Stimulated activated naive CD8-positive, alpha-beta T cell treated with anti-CD3 and anti-CD28 coated beads, Interleukin-15, amount 100 ng/mL, for 72 hours (primary cell): ENCODE results near the gene FSTL4.
A peak's percentile ranks its signal among the peaks of the same experiment; 100 is the strongest.
"Not testable (repeated sequence)": the region's sequence is repeated elsewhere in the genome, so short reads cannot be mapped to it uniquely, and the experiment has no call there.

Experiments
- ATAC-seq: fragments of 150-1000 bp; cut with Tn5 transposase; 2 replicates; pipeline ENCODE4 v1.10.0; 2021; ENCODE audit warnings: mild to moderate bottlenecking, moderate library complexity
- DNase-seq, 2 donors: peaks; one replicate each; pipeline ENCODE4 v3.0.0; 2021 to 2022
- H3K27ac Mint-ChIP-seq, 2 donors: one replicate each; pipeline ENCODE4 v1.8.0; 2022; ENCODE audit warnings: mild to moderate bottlenecking in 2 of 2, mixed read lengths in 2 of 2, moderate library complexity in 2 of 2
- H3K27me3 Mint-ChIP-seq: one replicate; pipeline ENCODE4 v1.8.0; 2022; ENCODE audit warnings: mixed read lengths
- H3K4me1 Mint-ChIP-seq: one replicate; pipeline ENCODE4 v1.8.0; 2022; ENCODE audit warnings: mild to moderate bottlenecking, mixed read lengths
- H3K4me3 Mint-ChIP-seq, 2 donors: one replicate each; pipeline ENCODE4 v1.8.0; 2022; ENCODE audit warnings: mild to moderate bottlenecking in 2 of 2, mixed read lengths in 2 of 2, moderate library complexity in 1 of 2
- H3K9me3 Mint-ChIP-seq, 2 donors: one replicate each; pipeline ENCODE4 v1.8.0; 2022; ENCODE audit warnings: mixed read lengths in 2 of 2

FSTL4 gene

DNA sequence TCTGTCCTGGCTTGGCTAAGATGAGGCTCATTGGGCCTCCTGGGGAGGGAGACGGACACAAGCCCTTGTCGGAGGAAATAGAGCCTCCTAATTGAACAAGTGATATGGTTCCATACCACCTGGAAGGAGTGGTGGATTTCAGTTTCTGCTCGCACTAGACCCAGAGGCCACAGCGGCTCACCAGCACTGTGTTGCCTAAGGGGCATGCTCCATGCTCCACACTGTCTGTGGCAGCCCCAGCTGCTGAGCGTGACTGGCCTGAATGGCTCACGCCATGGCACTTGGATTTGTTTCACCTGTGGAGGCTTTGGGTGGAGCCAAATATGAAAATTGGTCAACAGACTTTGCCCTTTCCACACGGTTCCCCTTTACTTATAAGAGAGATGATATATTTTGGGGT is 379.4 kb downstream of the FSTL4 start:
- Mint-ChIP-seq H3K4me3 (no peak overlapping the region), H3K27me3 (no peaks in the 10 kb centered on the region), H3K9me3 (no peaks in the 10 kb centered on the region), H3K27ac (no peak overlapping the region), H3K4me1 (no peaks in the 10 kb centered on the region)
- ATAC-seq (no peak), DNase-seq (no peak)

DNA sequence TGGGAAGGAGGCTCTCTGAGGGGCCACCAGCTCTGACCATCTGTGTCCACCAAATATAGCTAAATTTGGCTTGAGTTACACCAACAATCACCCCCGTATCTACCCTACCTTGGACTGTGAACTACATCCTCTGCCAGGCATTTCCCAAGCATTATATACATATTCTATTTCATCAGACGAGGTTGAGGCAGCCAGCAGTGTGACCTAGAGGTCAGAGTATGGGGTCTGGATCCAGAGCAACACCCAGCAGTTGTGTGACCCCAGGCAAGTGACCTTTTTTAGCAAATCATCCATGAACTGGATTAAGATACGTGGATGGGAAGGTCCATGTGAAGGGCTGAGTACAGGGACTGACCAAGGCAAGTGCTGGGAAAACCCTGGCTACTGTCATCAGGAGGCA is 379.9 kb downstream of the FSTL4 start:
- no peaks in the 10 kb centered on the region for H3K9me3 Mint-ChIP-seq
- H3K27me3 Mint-ChIP-seq, result no peaks in the 10 kb centered on the region
- no peak overlapping the region for H3K27ac Mint-ChIP-seq
- H3K4me1 Mint-ChIP-seq, result no peaks in the 10 kb centered on the region
- ATAC-seq, result no peak
- DNase-seq, result no peak
- no peak overlapping the region for H3K4me3 Mint-ChIP-seq

DNA sequence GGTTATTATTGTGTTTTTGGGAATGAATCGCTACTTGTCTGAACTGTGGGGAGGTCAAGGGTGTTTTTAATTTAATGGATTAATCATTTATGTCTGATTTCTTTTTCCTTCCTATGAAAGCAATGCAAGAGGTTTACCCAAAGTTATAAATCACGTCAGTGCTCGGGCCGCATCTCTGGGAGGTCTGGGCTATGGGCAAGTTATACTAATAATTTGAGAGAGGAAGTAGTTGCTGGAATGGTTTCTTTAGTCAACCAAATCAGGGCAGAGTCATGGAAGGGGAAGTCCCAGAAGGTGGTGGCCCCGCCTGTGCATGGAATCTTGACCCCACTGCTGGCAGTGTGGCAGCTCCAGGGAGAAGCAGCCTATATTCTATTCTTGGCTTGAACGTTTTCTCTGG is 380.3 kb downstream of the FSTL4 start:
- ATAC-seq (no peak), DNase-seq (no peak)
- Mint-ChIP-seq H3K4me3 (no peak overlapping the region), H3K4me1 (no peaks in the 10 kb centered on the region), H3K27me3 (no peaks in the 10 kb centered on the region), H3K27ac (no peak overlapping the region), H3K9me3 (no peaks in the 10 kb centered on the region)

DNA sequence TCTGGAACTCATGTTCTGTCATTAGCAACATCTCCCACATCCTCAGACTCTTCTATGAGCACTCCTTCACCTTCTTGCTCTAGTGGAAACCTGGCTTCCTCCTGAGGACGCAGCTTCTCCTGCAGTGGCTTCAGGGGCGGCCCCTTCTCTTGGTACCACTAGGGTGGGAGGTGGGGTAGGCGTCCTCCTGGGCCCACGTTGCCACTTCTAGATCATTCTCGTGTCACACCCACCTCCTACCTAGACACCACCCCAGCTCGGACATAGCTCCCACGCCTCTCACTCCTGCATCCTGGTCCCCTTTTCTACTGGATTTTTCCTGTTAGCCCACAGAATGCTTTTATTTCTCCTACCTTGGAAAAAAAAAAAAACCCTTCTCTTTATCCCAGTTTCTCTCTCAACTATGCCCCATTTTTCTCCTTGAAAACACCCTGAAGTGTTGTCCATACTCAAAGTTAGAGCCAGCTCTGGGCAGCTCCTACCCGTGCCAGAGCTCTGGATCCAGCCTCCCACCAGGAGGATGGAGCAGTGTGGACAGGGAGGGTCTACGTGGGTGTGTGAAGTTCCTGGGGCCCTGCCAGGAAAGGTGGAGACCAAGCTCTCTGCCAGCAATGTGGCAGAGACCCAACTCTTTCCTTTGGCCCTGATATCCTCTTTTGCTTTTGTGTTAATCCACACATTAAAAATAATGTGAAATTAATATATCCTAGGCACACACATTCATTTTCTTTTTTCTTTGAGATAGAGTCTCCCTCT is 381.3 kb downstream of the FSTL4 start:
- H3K4me1 Mint-ChIP-seq, result no peaks in the 10 kb centered on the region
- no peak overlapping the region for H3K4me3 Mint-ChIP-seq
- ATAC-seq (no peak), DNase-seq (no peak)
- H3K27me3 Mint-ChIP-seq, result no peaks in the 10 kb centered on the region
- H3K27ac Mint-ChIP-seq, result no peak overlapping the region
- no peaks in the 10 kb centered on the region for H3K9me3 Mint-ChIP-seq

DNA sequence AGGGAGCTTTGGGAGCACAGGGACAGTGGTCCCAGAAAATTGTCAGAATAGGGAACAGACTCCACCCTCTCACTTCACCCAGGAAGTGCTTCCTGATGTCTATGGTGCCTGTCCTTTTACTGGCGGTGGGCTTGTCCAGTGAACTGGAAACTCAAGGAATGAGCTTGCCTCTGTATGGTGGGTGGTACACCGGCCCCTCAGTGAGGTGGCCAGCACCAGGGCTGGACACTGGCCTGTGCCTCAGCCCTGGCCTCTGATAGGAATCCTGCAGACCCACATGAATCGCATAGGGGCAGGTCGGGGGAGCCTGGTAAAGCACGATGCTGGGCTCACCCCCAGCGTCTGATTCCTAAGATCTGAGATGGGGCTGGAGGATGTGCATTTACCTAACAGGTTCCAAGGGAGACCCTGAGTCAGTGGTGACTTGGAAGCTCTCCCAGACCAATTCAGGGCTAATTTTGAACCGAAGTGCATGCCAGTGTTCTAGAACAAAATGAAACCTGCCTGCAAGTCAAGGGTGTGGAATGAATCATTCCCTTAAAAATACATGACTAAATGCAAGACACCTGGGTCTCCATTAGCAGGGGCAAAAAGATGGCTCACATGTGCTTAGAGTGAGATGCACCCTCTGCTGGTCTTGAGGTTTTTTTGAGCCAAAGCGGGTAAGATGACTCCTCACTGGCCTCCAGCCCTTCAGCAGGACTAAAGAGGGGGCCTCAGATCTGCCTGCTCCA is 382.2 kb downstream of the FSTL4 start:
- no peak overlapping the region for H3K27ac Mint-ChIP-seq
- H3K27me3 Mint-ChIP-seq, result no peaks in the 10 kb centered on the region
- ATAC-seq, result no peak
- H3K4me1 Mint-ChIP-seq, result no peaks in the 10 kb centered on the region
- H3K9me3 Mint-ChIP-seq, result no peaks in the 10 kb centered on the region
- DNase-seq, result no peak
- no peak overlapping the region for H3K4me3 Mint-ChIP-seq

DNA sequence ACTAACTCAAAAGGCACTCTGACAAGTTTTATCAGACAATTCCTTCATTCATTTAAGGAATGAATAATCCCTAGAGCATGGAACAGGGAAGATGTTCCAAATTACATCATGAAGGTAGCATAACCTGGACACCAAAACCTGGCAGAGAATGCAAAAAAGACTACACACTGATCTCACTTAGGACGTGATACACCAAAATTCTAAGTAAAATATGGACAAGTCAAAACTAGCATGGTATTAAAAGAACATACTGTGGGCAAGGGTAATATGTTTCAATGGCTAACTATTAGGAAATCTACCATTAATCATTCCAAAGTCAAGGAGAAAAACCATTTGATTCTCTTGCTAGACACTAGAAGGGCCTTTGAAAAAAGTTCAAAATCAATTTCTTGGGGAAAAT is 384.0 kb downstream of the FSTL4 start:
- Mint-ChIP-seq H3K27ac (no peak overlapping the region), H3K9me3 (no peaks in the 10 kb centered on the region), H3K4me3 (no peak overlapping the region), H3K27me3 (no peaks in the 10 kb centered on the region), H3K4me1 (no peaks in the 10 kb centered on the region)
- DNase-seq (no peak), ATAC-seq (no peak)

DNA sequence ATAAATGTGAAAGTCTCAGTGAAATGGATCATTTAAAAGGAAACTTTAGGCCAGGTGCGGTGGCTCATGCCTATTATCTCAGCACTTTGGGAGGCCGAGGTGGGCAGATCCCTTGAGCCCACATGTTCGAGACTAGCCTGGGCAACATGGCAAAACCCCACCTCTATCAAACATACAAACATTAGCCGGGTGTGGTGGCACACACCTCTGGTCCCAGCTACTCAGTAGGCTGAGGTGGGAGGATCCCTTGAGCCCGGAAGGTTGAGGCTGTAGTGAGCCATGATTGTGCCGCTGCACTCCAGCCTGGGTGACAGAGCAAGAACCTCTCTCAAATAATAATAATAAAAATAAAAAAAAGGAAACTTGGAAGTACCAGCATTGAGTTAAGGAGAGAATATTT is 384.4 kb downstream of the FSTL4 start:
- H3K9me3 Mint-ChIP-seq, result no peaks in the 10 kb centered on the region
- no peak overlapping the region for H3K27ac Mint-ChIP-seq
- no peaks in the 10 kb centered on the region for H3K27me3 Mint-ChIP-seq
- DNase-seq (no peak), ATAC-seq (no peak)
- no peak overlapping the region for H3K4me3 Mint-ChIP-seq
- no peaks in the 10 kb centered on the region for H3K4me1 Mint-ChIP-seq

DNA sequence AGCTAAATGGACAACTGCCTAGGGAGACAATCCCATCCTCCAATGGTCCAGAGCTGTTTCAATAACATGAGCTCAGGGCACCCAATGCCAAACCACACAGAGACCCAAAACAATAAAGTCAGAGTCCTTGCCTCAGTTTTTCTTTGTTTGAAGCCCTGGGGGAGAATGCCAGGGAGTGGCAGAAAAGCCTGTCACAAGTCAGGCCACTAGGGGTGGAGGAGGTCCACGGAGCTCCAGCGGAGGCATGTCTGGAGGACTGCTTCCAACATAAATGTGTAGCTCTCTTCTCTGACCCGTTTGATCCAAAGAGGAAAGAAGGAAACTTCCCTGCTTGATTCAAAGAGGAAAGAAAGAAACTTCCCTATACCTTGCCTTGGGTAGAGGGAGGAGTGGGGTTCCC is 385.3 kb downstream of the FSTL4 start:
- no peak overlapping the region for H3K27ac Mint-ChIP-seq
- DNase-seq (no peak), ATAC-seq (no peak)
- no peak overlapping the region for H3K4me3 Mint-ChIP-seq
- no peaks in the 10 kb centered on the region for H3K27me3 Mint-ChIP-seq
- H3K4me1 Mint-ChIP-seq, result no peaks in the 10 kb centered on the region
- H3K9me3 Mint-ChIP-seq, result no peaks in the 10 kb centered on the region

DNA sequence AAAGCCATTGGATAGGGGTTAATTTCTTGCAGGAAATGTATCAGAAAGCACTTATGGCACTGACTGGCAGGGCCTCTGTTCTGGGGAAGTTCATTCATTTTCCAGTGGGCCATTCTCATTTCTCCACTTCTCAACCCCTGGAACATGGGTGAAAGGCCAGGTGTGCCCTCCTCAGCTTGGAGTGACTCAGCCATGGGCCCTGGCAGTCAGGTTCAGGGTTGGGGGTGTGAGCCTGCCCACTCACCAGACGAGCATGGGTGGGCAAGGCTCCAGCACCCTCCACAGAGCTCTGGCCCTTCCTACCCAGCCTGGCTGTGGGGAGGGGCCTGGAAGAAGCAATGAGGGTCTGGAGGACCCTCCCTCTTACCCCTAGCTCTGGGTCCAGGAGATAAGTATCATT is 386.2 kb downstream of the FSTL4 start:
- no peak for DNase-seq
- Mint-ChIP-seq H3K9me3 (no peaks in the 10 kb centered on the region), H3K27ac (peak overlapping the region in 1 of 2 donors; percentile 36), H3K4me1 (no peaks in the 10 kb centered on the region), H3K4me3 (no peak overlapping the region), H3K27me3 (no peaks in the 10 kb centered on the region)
- no peak for ATAC-seq

DNA sequence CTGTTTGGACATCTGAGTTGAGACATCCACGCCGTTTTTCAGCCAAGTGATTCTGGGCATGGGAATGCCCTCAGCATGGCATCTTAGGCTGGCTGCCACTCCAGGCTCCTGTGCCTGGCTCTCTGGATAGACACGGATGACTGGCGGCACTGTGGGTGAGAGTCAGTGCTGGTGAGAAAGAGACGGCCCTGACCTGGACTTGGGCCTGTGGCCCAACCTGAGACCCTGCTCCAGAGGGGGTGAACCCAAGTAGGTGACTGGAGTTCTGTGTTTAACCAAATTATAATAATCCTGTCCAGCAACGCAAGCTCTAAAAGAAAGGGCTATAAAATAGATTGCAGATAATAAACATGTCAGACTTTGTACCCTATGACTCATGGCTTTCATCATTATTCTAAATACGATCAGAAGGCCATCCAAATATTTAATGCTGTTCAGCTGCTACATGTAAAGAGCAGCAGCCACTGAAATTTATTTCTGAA is 386.6 kb downstream of the FSTL4 start:
- H3K27ac Mint-ChIP-seq, result no peak overlapping the region

DNA sequence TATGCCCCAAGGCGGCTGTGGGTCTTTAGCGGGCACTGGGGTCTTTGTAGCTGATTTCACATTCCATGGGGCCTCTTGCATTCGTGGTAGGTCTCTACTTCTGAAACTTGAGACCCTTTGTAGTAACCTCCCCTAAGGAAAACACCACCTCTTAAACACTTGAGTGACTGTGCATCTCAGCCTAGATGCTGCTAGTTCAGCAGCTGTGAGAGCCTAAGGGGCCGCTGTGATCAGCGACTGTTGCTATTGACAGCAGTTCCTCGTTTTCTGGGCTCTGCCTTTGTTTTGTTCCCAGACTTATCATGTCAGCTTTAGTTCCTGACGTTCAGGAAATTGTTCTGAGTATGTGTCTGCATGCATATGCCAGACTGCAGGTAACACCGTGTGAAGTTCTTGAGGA is 389.4 kb downstream of the FSTL4 start:
- Mint-ChIP-seq H3K27ac (no peak overlapping the region), H3K4me3 (no peak overlapping the region), H3K9me3 (no peaks in the 10 kb centered on the region), H3K27me3 (no peaks in the 10 kb centered on the region), H3K4me1 (no peaks in the 10 kb centered on the region)
- no peak for DNase-seq
- ATAC-seq, result no peak

More for the DNA sequence above, 386.6 kb downstream of the FSTL4 start:
- DNase-seq (no peak), ATAC-seq (no peak)
- Mint-ChIP-seq H3K9me3 (no peaks in the 10 kb centered on the region), H3K27me3 (no peaks in the 10 kb centered on the region), H3K4me3 (no peak overlapping the region), H3K4me1 (no peaks in the 10 kb centered on the region)

DNA sequence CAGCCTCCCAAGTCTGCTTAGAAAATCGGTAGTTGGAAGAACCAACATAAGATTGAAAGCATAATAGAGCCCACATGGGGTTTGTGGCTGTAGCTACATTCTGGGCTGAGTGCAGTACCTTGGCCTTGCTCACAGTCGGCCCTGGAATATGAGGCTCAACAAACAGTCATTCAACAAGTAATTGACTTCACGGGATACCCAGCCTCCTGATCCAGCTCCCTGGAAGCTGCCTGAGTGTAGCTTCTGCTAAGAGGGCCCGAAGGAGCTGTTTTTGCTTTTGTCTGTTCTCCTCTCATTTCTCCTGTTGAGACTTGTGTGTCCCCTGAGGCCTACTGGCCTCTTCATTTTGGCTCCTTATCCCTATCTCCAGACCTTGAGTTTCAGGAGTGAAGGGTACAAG is 389.8 kb downstream of the FSTL4 start:
- H3K4me3 Mint-ChIP-seq, result no peak overlapping the region
- no peaks in the 10 kb centered on the region for H3K4me1 Mint-ChIP-seq
- no peak for ATAC-seq

DNA sequence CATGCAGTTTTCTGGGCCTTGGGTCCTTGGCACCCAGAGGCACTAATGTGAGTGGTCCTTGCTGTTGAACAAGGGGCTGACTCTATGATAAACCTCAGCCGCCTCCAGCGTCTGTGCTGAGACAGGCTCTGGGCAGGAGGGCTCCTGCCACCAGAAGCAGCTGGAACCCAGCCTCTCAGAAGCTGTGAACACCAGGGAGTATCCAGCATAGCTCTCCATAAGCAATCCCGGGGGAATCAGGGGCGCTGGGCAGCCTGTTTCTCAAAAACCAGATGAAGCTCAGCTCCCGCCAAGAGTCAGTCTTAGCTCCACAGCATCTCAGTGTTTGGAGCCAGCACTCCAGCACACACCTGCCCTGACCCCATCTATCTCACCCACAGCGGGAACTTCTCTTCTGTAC is 390.3 kb downstream of the FSTL4 start:
- no peak overlapping the region for H3K4me3 Mint-ChIP-seq
- H3K27ac Mint-ChIP-seq, result no peak overlapping the region
- ATAC-seq (no peak), DNase-seq (no peak)
- no peaks in the 10 kb centered on the region for H3K27me3 Mint-ChIP-seq
- H3K9me3 Mint-ChIP-seq, result no peaks in the 10 kb centered on the region
- H3K4me1 Mint-ChIP-seq, result no peaks in the 10 kb centered on the region

More for the DNA sequence above, 389.8 kb downstream of the FSTL4 start:
- H3K9me3 Mint-ChIP-seq, result no peaks in the 10 kb centered on the region
- H3K27ac Mint-ChIP-seq, result no peak overlapping the region
- no peak for DNase-seq
- no peaks in the 10 kb centered on the region for H3K27me3 Mint-ChIP-seq

DNA sequence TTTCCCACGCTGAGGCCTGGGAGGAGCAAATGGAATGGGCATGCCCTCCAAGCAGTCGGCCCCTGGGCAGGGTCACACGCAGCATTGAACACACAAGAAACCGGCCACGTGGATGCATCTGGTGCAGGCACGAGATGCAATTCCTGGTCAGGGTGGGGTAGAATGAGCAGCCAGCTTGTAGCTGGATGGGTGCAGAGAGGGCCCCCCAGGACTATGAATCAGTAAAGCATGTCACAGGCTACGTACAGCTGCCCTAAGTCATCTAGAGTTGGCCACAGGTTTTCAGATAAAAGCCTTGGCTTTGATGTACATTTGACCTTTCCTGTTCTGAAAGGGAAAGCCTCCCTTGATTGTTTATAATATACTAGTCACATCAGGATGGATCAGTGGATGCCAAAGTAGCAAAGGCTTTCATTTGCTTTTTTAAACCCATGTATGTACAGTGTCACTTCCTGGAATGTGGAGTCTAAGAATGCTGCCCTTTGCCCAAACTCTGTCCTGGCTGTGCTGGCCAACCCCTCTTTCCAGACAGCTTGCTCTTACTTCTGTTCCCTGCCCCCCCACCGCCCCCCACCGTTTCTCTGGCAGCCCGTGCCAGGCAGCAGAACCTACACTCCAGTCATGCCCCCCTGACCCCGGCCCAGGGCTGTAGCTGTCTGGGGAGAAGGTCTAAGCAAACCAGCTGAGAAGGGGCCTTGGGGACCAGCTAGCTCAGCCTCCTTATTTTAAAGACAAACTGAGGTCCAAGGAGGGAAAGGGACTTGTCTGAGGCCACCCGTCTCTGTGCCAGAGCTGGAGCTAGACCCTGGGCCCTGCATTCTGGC is 391.3 kb downstream of the FSTL4 start:
- Mint-ChIP-seq H3K9me3 (no peaks in the 10 kb centered on the region), H3K27me3 (no peaks in the 10 kb centered on the region), H3K4me1 (no peaks in the 10 kb centered on the region), H3K27ac (peak overlapping the region in 1 of 2 donors; percentile 42), H3K4me3 (no peak overlapping the region)
- no peak for DNase-seq
- ATAC-seq, result no peak

DNA sequence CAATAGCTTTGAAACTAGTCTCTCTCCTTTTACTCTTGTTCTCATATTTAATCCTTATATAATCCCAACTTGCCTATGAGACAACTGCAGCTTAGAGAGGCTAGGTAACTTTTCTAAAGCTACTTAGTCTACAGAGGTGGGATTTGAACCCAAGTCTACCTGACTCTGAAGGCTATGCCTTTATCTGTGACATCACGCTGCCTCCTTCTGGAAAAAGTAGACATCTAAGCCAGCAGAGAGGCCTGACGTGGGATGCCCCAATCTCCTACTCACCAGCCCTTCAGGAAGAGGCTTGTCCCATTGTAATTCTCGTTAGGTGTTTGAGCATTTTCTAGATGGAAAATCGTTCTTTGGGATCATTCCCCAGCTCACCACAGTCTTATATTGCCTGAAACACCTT is 393.0 kb downstream of the FSTL4 start:
- ATAC-seq, result no peak
- Mint-ChIP-seq H3K27me3 (no peaks in the 10 kb centered on the region), H3K4me3 (no peak overlapping the region), H3K9me3 (no peaks in the 10 kb centered on the region), H3K4me1 (no peaks in the 10 kb centered on the region), H3K27ac (no peak overlapping the region)
- no peak for DNase-seq

DNA sequence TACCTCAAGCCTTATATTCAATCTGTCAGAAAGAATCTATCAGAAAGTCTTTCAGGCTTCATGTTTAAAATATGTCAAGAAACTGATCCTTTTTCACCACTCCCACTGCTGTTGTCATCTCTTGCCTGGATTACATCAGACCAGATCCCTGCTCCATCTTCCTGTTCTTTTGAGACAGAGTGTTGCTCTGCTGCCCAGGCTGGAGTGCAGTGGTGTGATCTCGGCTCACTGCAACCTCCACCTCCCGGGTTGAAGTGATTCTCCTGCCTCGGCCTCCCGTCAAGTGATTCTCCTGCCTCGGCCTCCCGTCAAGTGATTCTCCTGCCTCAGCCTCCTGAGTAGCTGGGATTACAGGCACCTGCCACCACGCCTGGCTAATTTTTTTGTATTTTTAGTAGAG is 396.2 kb downstream of the FSTL4 start:
- H3K9me3 Mint-ChIP-seq, H3K4me1 Mint-ChIP-seq, DNase-seq, H3K27me3 Mint-ChIP-seq, H3K4me3 Mint-ChIP-seq, ATAC-seq: not testable (repeated sequence)
- H3K27ac Mint-ChIP-seq, result peak overlapping the region in 1 of 2 donors; percentile 24
